SU-DHL-6 (cell line): ENCODE results near the gene ATOH8.

Experiments
- H2AFZ ChIP-seq: fragments of 200-600 bp; sonication (generic); 2 replicates; pipeline ENCODE4 v1.6.1; 2014; ENCODE audit warnings: low read depth, mild to moderate bottlenecking, moderate library complexity, mixed read lengths, antibody characterized with exemption, low read length; ENCODE audit not compliant: severe bottlenecking
- H3F3A ChIP-seq: fragments of 200-600 bp; shearing (Covaris generic); 2 replicates; pipeline ENCODE4 v1.6.0; 2016; ENCODE audit warnings: antibody characterized with exemption, mild to moderate bottlenecking; ENCODE audit not compliant: insufficient read depth
- H3K27ac ChIP-seq: fragments of 200-600 bp; sonication (generic); 2 replicates; pipeline ENCODE4 v1.5.1; 2016; ENCODE audit warnings: low read depth, mild to moderate bottlenecking, low read length, moderate library complexity, mixed read lengths
- H3K27me3 ChIP-seq: fragments of 200-600 bp; sonication (generic), shearing (Covaris generic); 2 replicates; pipeline ENCODE4 v1.6.0; 2014; ENCODE audit warnings: mild to moderate bottlenecking, low read length
- H3K36me3 ChIP-seq: fragments of 200-600 bp; sonication (generic); 2 replicates; pipeline ENCODE4 v1.6.1; 2014; ENCODE audit warnings: mild to moderate bottlenecking, low read length, mixed read lengths
- H3K4me2 ChIP-seq: fragments of 300-600, 200-600 bp; shearing (Covaris generic), sonication (generic); 2 replicates; pipeline ENCODE4 v1.6.0; 2014; ENCODE audit warnings: low read length, low read depth, mild to moderate bottlenecking; ENCODE audit not compliant: poor library complexity, severe bottlenecking
- H3K4me3 ChIP-seq: fragments of 200-600 bp; sonication (generic); 2 replicates; pipeline ENCODE4 v1.5.1; 2014; ENCODE audit warnings: antibody characterized with exemption, low read length, mild to moderate bottlenecking, mixed read lengths; ENCODE audit not compliant: insufficient read depth, poor library complexity, severe bottlenecking
- H3K79me2 ChIP-seq: fragments of 200-600 bp; sonication (generic); 2 replicates; pipeline ENCODE4 v1.6.1; 2014; ENCODE audit warnings: mild to moderate bottlenecking, low read length, moderate library complexity; ENCODE audit not compliant: insufficient read depth
- H3K9ac ChIP-seq: fragments of 200-600 bp; sonication (generic); 2 replicates; pipeline ENCODE4 v1.7.0; 2014; ENCODE audit warnings: mild to moderate bottlenecking, low read length
- H3K9me2 ChIP-seq: fragments of 200-600 bp; sonication (generic); replicated peaks from 2 replicates; pipeline ENCODE4 v1.6.1; 2014; ENCODE audit warnings: low read length; ENCODE audit not compliant: insufficient read depth
- H3K9me3 ChIP-seq: fragments of 200-600 bp; sonication (generic); 2 replicates; pipeline ENCODE4 v1.6.1; 2014; ENCODE audit warnings: low read length, mixed read lengths; ENCODE audit not compliant: insufficient read depth
- H4K20me1 ChIP-seq: fragments of 200-600 bp; sonication (generic); 2 replicates; pipeline ENCODE4 v1.6.1; 2014; ENCODE audit warnings: low read depth, mild to moderate bottlenecking, antibody characterized with exemption, low read length, moderate library complexity, mixed read lengths
- EZH2phosphoT487 ChIP-seq: fragments of 200-600 bp; sonication (generic), shearing (Covaris generic); conservative IDR thresholded peaks from 2 replicates; pipeline ENCODE4 v1.6.1; 2018; ENCODE audit warnings: mild to moderate bottlenecking, antibody characterized with exemption, low read length, moderate library complexity, mixed read lengths
- TF ChIP-seq, protein P1 (sequence below): fragments of 200-600 bp; sonication (generic); IDR thresholded peaks from one replicate; pipeline ENCODE4 v1.5.1; 2017; ENCODE audit warnings: antibody characterized with exemption, mild to moderate bottlenecking, low read length, moderate library complexity; ENCODE audit not compliant: insufficient read depth, poor library complexity, severe bottlenecking

ATOH8 gene

DNA sequence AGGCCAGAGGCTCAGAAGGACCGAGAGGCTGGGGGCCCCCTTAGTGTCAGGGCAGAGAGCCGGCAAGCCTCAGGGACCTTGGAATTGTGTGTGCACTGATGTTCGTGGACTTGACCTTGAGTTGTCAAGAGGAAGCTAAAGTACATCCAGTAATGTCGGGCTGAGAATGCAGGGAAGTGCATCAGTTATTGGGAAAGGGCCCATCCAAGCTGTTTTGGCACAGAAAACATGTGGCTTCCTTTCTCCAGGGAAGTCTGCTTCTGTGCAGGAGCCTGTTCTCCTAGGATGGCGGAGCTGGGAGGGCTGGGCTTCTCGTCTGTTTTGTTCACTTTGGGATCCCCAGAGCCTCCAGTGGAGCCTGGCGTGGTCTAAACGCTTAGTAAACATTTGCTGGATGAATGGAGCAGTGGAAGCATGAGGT lies 23.7 kb downstream of the ATOH8 start:
- Histone ChIP-seq H3K9me2 (no peaks in the 10 kb centered on the region), H3K27ac (no peak overlapping the region), H3K27me3 (no peaks in the 10 kb centered on the region), H3K9ac (no peak overlapping the region), H3K4me3 (no peak overlapping the region), H3K79me2 (no peaks in the 10 kb centered on the region), H3K4me2 (no peak overlapping the region), H3K36me3 (no peaks in the 10 kb centered on the region), H4K20me1 (no peaks in the 10 kb centered on the region), H3F3A (no peaks in the 10 kb centered on the region), H3K9me3 (no peaks in the 10 kb centered on the region), H2AFZ (no peak overlapping the region)
- no peak for TF ChIP-seq EZH2phosphoT487
- TF ChIP-seq, protein P1, sequence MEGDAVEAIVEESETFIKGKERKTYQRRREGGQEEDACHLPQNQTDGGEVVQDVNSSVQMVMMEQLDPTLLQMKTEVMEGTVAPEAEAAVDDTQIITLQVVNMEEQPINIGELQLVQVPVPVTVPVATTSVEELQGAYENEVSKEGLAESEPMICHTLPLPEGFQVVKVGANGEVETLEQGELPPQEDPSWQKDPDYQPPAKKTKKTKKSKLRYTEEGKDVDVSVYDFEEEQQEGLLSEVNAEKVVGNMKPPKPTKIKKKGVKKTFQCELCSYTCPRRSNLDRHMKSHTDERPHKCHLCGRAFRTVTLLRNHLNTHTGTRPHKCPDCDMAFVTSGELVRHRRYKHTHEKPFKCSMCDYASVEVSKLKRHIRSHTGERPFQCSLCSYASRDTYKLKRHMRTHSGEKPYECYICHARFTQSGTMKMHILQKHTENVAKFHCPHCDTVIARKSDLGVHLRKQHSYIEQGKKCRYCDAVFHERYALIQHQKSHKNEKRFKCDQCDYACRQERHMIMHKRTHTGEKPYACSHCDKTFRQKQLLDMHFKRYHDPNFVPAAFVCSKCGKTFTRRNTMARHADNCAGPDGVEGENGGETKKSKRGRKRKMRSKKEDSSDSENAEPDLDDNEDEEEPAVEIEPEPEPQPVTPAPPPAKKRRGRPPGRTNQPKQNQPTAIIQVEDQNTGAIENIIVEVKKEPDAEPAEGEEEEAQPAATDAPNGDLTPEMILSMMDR = no peak

DNA sequence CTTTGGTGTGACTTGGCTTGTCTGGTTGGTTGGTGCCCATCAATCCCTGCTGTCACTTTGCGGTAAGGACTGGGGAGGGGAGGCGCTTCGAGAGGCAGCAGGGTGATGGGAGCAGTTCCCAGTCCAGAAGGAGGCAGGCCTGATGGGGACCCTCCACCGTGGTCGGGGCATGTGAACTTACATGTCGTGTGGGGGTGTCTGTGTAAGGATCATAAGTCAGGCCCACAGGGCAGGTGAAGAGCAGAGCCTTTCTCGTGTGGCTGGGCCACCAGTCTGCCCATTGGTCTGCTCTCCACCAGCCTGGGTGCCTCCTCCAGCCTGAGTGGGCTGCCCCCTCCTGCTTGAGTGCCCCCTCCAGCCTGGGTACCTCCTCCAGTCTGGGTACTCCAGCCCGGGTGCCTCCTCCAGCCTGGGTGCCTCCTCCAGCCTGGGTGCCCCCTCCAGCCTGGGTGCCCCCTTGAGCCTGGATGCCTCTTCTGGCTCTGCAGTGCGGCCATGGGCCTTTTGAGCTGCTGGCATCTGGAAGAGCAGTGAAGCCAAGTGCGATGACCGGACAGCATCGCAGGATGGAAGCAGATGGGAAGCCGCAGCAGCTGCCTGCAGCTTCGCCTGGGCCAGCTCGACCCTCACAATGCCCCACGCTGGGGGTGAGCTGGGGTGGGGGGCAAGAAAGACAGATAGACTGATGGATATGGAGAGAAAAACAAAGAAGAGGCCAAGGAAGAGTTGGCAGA lies 25.0 kb downstream of the ATOH8 start:
- Histone ChIP-seq H3K27ac (no peak overlapping the region), H3K4me2 (no peak overlapping the region), H2AFZ (no peak overlapping the region), H3K27me3 (no peaks in the 10 kb centered on the region), H3K9me3 (no peaks in the 10 kb centered on the region), H3K9me2 (no peaks in the 10 kb centered on the region), H4K20me1 (no peaks in the 10 kb centered on the region), H3K4me3 (no peak overlapping the region), H3K36me3 (no peaks in the 10 kb centered on the region), H3K79me2 (no peaks in the 10 kb centered on the region), H3F3A (no peaks in the 10 kb centered on the region), H3K9ac (no peak overlapping the region)
- TF ChIP-seq EZH2phosphoT487 = no peak
- TF ChIP-seq, protein P1 = no peak

DNA sequence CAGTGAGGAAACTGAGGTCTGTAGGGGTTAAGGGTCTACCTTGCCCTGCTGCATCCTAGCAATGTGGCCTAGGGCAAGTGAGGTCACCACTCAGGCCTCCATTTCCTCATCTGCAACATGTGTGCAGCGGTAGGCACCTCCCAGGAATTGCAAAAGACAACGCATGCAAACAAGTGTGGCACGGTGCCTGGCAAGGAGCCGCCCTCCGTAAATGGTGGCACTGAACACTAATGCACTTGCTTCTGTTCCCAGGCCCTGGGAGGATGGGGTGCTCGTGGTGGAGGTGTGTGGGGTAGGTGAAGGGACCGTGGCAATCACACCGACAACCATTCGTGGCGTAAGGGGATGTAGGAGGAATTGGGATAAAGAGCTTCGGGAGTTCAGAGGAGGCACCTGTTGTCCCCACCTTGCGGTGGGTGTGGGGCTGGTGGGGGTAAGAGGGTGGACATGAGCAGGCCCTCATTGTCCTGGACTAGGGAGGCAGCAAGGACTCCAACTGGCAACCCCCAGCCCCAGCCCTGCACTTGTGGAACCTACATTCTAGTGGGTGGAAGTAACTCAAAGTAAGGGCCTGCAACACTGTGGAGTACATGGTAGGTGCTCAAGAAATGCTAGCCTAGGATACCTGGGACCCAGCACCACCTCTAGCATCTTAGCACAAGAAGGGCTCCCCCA lies 26.0 kb downstream of the ATOH8 start:
- Histone ChIP-seq H4K20me1 (no peaks in the 10 kb centered on the region), H3F3A (no peaks in the 10 kb centered on the region), H3K79me2 (no peaks in the 10 kb centered on the region), H3K9me3 (no peaks in the 10 kb centered on the region), H3K9me2 (no peaks in the 10 kb centered on the region), H3K36me3 (no peaks in the 10 kb centered on the region), H3K4me3 (no peak overlapping the region), H3K4me2 (no peak overlapping the region), H3K27ac (no peak overlapping the region), H2AFZ (no peak overlapping the region), H3K27me3 (no peaks in the 10 kb centered on the region), H3K9ac (no peak overlapping the region)
- TF ChIP-seq, protein P1 = no peak
- TF ChIP-seq EZH2phosphoT487 = no peak
